WTC11 (cell line): ENCODE data around the gene CHID1. TPM values are rescaled to one million over a fixed set of nuclear protein-coding genes. Genes with fewer than 3 reads are reported as not detected.
A peak's percentile ranks its signal among the peaks of the same experiment; 100 is the strongest.

ENCODE experiments used
- ATAC-seq: fragments of 200-7000 bp; cut with Tn5 transposase; 2 replicates; pipeline ENCODE4 v1.10.0; 2021; ENCODE audit warnings: mild to moderate bottlenecking, moderate library complexity
- CTCF ChIA-PET: fragments of 300-600 bp; sonication (Branson Sonifier 250); formaldehyde crosslinking; loops from one replicate; lab custom pipeline; 2021; ENCODE audit warnings: antibody characterized with exemption; lab: Charles Lee
- POLR2A ChIA-PET: fragments of 350-600 bp; sonication (Branson Sonifier 250); formaldehyde crosslinking; loops from one replicate; lab custom pipeline; 2021; ENCODE audit warnings: antibody characterized with exemption; lab: Charles Lee
- DNase-seq: peaks from one replicate; pipeline ENCODE4 v3.0.0; 2021; ENCODE audit warnings: low spot score
- H3K27ac Mint-ChIP-seq: 2 replicates; pipeline ENCODE4 v1.8.0; 2021; ENCODE audit warnings: mixed read lengths
- H3K27me3 Mint-ChIP-seq: 2 replicates; pipeline ENCODE4 v1.8.0; 2021; ENCODE audit warnings: low read depth, mild to moderate bottlenecking, moderate library complexity, mixed read lengths
- H3K36me3 Mint-ChIP-seq: 2 replicates; pipeline ENCODE4 v1.8.0; 2021; ENCODE audit warnings: mixed read lengths
- H3K4me1 Mint-ChIP-seq: 2 replicates; pipeline ENCODE4 v1.8.0; 2022; ENCODE audit warnings: mixed read lengths
- H3K4me3 Mint-ChIP-seq: 2 replicates; pipeline ENCODE4 v1.8.0; 2021; ENCODE audit warnings: mild to moderate bottlenecking, moderate library complexity, mixed read lengths
- H3K9me3 Mint-ChIP-seq: 2 replicates; pipeline ENCODE4 v1.8.0; 2021; ENCODE audit warnings: mixed read lengths
- ATF6 ChIP-seq: sonication (generic); formaldehyde crosslinking; IDR thresholded peaks from 2 replicates; pipeline ENCODE4 v1.8.1; 2023; ENCODE audit warnings: mild to moderate bottlenecking, missing genetic modification reagents
- CBFB ChIP-seq: sonication (generic); formaldehyde crosslinking; IDR thresholded peaks from 2 replicates; pipeline ENCODE4 v1.8.1; 2022; ENCODE audit warnings: mild to moderate bottlenecking, low read depth, missing genetic modification reagents
- CREB1 ChIP-seq: sonication (generic); formaldehyde crosslinking; IDR thresholded peaks from 2 replicates; pipeline ENCODE4 v1.8.0; 2023; ENCODE audit warnings: mild to moderate bottlenecking, missing genetic modification reagents
- ELF4 ChIP-seq: sonication (generic); formaldehyde crosslinking; IDR thresholded peaks from 2 replicates; pipeline ENCODE4 v1.8.1; 2022; ENCODE audit warnings: low read depth, mild to moderate bottlenecking, moderate library complexity, missing genetic modification reagents
- ESRRA ChIP-seq: sonication (generic); formaldehyde crosslinking; IDR thresholded peaks from 2 replicates; pipeline ENCODE4 v1.8.1; 2022; ENCODE audit warnings: mild to moderate bottlenecking, missing genetic modification reagents, borderline replicate concordance
- GABPB1 ChIP-seq: sonication (generic); formaldehyde crosslinking; IDR thresholded peaks from 2 replicates; pipeline ENCODE4 v1.8.1; 2023; ENCODE audit warnings: mild to moderate bottlenecking, missing genetic modification reagents
- GRHL2 ChIP-seq: fragments of 250-450 bp; sonication (Bioruptor Pico); IDR thresholded peaks from 2 replicates; pipeline ENCODE4 v1.8.0; 2022; ENCODE audit warnings: mild to moderate bottlenecking, moderate library complexity; ENCODE audit not compliant: insufficient replicate concordance, severe bottlenecking
- NFYB ChIP-seq: sonication (generic); formaldehyde crosslinking; conservative IDR thresholded peaks from 2 replicates; pipeline ENCODE4 v1.8.0; 2022; ENCODE audit warnings: low read depth, missing genetic modification reagents
- NR1H2 ChIP-seq: sonication (generic); formaldehyde crosslinking; IDR thresholded peaks from 2 replicates; pipeline ENCODE4 v1.9.0; 2021; ENCODE audit warnings: mild to moderate bottlenecking, moderate library complexity, missing genetic modification reagents
- NR3C1 ChIP-seq: sonication (generic); formaldehyde crosslinking; conservative IDR thresholded peaks from 2 replicates; pipeline ENCODE4 v1.8.1; 2023; ENCODE audit warnings: low read depth, mild to moderate bottlenecking, missing genetic modification reagents
- OVOL2 ChIP-seq: fragments of 250-450 bp; sonication (Bioruptor Pico); IDR thresholded peaks from 2 replicates; pipeline ENCODE4 v1.9.0; 2021; ENCODE audit warnings: mild to moderate bottlenecking, borderline replicate concordance
- SMAD3 ChIP-seq: sonication (generic); formaldehyde crosslinking; IDR thresholded peaks from 2 replicates; pipeline ENCODE4 v1.8.0; 2022; ENCODE audit warnings: missing genetic modification reagents, mild to moderate bottlenecking, borderline replicate concordance
- SMAD4 ChIP-seq: sonication (generic); formaldehyde crosslinking; IDR thresholded peaks from 2 replicates; pipeline ENCODE4 v1.8.0; 2022; ENCODE audit warnings: mild to moderate bottlenecking, missing genetic modification reagents
- SP1 ChIP-seq: sonication (generic); formaldehyde crosslinking; conservative IDR thresholded peaks from 2 replicates; pipeline ENCODE4 v1.8.1; 2022; ENCODE audit warnings: missing genetic modification reagents
- ZNF423 ChIP-seq: fragments of 250-450 bp; sonication (Bioruptor Pico); IDR thresholded peaks from 2 replicates; pipeline ENCODE4 v2.1.2; 2022; ENCODE audit warnings: mild to moderate bottlenecking, moderate library complexity
- total RNA-seq: library from RNA; stranded (reverse); gene quantifications from 3 replicates; pipeline ENCODE4 v1.2.3, GENCODE V29; 2021
- TF ChIP-seq, protein P1 (sequence below): fragments of 200-600 bp; IDR thresholded peaks from 2 replicates; pipeline ENCODE4 v1.8.0; 2022; ENCODE audit warnings: antibody characterized with exemption
- TF ChIP-seq, protein P2 (sequence below): sonication (generic); formaldehyde crosslinking; IDR thresholded peaks from 2 replicates; pipeline ENCODE4 v1.8.1; 2023; ENCODE audit warnings: mild to moderate bottlenecking, missing genetic modification reagents
- TF ChIP-seq, protein P3 (sequence below): sonication (generic); formaldehyde crosslinking; IDR thresholded peaks from 2 replicates; pipeline ENCODE4 v1.8.1; 2023; ENCODE audit warnings: mild to moderate bottlenecking, missing genetic modification reagents, moderate library complexity
- TF ChIP-seq, protein P4 (sequence below): sonication (generic); formaldehyde crosslinking; IDR thresholded peaks from 2 replicates; pipeline ENCODE4 v1.8.0; 2023; ENCODE audit warnings: mild to moderate bottlenecking, missing genetic modification reagents
- TF ChIP-seq, protein P5 (sequence below): sonication (generic); formaldehyde crosslinking; IDR thresholded peaks from 2 replicates; pipeline ENCODE4 v1.8.1; 2023; ENCODE audit warnings: mild to moderate bottlenecking, missing genetic modification reagents, borderline replicate concordance

CHID1 gene
- total RNA-seq, 1 experiment from 2014 or later, result 92.8 TPM

- Mint-ChIP-seq H3K4me3 (peak overlapping the region; percentile 75), H3K9me3 (no peaks in the 10 kb centered on the region), H3K27me3 (no peaks in the 10 kb centered on the region), H3K4me1 (peaks cover 23% of the 10 kb centered on the region), H3K27ac (no peak overlapping the region), H3K36me3 (peaks cover 13% of the 10 kb centered on the region)
- DNase-seq, result no peak
- ChIA-PET POLR2A (interaction anchor here (0.7 to 2.9 kb wide), 12 partner anchors 9 to 101 kb away, joined by 3 to 35 read pairs (median 6); partner anchors contain the start of genes CD151, CRACR2B and PNPLA2), CTCF (interaction anchor here (0.6 to 5.9 kb wide), 7 partner anchors 9 to 116 kb away, joined by 3 to 82 read pairs (median 7); partner anchors contain the start of genes CD151 and CRACR2B)
- no peak for TF ChIP-seq SP1 (CRISPR knock-in tag)
- TF ChIP-seq, protein P1, sequence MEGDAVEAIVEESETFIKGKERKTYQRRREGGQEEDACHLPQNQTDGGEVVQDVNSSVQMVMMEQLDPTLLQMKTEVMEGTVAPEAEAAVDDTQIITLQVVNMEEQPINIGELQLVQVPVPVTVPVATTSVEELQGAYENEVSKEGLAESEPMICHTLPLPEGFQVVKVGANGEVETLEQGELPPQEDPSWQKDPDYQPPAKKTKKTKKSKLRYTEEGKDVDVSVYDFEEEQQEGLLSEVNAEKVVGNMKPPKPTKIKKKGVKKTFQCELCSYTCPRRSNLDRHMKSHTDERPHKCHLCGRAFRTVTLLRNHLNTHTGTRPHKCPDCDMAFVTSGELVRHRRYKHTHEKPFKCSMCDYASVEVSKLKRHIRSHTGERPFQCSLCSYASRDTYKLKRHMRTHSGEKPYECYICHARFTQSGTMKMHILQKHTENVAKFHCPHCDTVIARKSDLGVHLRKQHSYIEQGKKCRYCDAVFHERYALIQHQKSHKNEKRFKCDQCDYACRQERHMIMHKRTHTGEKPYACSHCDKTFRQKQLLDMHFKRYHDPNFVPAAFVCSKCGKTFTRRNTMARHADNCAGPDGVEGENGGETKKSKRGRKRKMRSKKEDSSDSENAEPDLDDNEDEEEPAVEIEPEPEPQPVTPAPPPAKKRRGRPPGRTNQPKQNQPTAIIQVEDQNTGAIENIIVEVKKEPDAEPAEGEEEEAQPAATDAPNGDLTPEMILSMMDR, result 0 out of 2 replicates have a peak, but pooled peaks have one; percentile 3
- ATAC-seq, result no peak
Observed at GRCh38 chr11:843086-843734, 67.4 kb downstream of the CHID1 start.

DNA sequence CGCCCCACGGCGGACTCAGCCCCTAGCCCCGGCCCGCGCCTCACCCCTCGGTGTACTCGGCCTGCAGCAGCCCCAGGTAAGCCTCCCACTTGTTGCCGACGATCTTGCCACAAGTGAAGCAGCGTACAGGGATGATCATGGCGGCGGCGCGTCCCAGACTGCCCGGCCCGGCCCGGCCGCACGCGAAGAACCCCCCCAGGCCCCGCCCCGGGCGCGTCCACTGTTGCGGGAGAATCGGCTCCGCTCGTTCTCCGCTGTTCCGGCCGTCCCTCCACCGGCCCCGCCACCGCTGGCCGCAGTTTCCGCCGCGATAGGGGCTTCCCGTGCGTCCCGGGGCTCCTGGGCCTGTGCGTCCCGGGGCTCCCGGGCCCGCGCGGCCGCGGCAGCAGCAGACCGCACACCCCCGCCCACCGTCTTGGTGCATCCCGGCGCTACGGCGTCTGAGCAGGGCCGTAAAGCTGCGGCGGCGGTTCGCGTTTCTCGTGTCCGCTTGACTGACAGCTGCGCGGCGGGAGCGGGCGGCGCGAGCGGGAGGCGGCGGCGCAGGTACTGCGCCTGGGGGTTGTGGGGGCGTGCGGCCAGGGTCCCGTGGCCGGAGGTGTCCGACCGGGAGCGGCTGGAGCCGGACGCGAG is 68.1 kb downstream of the CHID1 start, which contains the start of the genes POLR2L and TSPAN4:
TSS of gene POLR2L (minus strand) at position 160 of the 633 bp plus-strand sequence. CDS start at position 139, 21 bp downstream.
TSS of gene TSPAN4 (plus strand) at position 483 of the 633 bp plus-strand sequence. CDS start 7,453 bp downstream, outside the sequence.
- Mint-ChIP-seq H3K9me3 (no peaks in the 10 kb centered on the region), H3K36me3 (peaks cover 13% of the 10 kb centered on the region), H3K4me3 (peak within 1 kb of the TSS; percentile 79), H3K27ac (peak within 1 kb of the TSS; percentile 60; the same call in 1 of the 2 replicates), H3K4me1 (peaks cover 23% of the 10 kb centered on the region), H3K27me3 (no peaks in the 10 kb centered on the region)
- DNase-seq (peak; percentile 91), ATAC-seq (peak; percentile 4)
- ChIA-PET CTCF (interaction anchor here (0.7 to 5.9 kb wide), 3 partner anchors 9 to 13 kb away, joined by 3 to 82 read pairs (median 14); partner anchors contain the start of genes CD151 and CRACR2B), POLR2A (interaction anchor here (0.7 to 2.9 kb wide), 8 partner anchors 9 to 102 kb away, joined by 3 to 35 read pairs (median 6); partner anchors contain the start of genes CD151 and PNPLA2)
- TF ChIP-seq, protein P2, sequence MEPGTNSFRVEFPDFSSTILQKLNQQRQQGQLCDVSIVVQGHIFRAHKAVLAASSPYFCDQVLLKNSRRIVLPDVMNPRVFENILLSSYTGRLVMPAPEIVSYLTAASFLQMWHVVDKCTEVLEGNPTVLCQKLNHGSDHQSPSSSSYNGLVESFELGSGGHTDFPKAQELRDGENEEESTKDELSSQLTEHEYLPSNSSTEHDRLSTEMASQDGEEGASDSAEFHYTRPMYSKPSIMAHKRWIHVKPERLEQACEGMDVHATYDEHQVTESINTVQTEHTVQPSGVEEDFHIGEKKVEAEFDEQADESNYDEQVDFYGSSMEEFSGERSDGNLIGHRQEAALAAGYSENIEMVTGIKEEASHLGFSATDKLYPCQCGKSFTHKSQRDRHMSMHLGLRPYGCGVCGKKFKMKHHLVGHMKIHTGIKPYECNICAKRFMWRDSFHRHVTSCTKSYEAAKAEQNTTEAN (CRISPR knock-in tag), result no peak; the same call in 1 of the 2 replicates
- TF ChIP-seq ZNF423 (CRISPR knock-in tag), result no peak
- no peak for TF ChIP-seq NR3C1 (CRISPR knock-in tag)
- no peak for TF ChIP-seq CBFB (CRISPR knock-in tag)
- TF ChIP-seq, protein P3, sequence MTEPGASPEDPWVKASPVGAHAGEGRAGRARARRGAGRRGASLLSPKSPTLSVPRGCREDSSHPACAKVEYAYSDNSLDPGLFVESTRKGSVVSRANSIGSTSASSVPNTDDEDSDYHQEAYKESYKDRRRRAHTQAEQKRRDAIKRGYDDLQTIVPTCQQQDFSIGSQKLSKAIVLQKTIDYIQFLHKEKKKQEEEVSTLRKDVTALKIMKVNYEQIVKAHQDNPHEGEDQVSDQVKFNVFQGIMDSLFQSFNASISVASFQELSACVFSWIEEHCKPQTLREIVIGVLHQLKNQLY (CRISPR knock-in tag), result no peak
- peak; percentile 60; the same call in 1 of the 2 replicates for TF ChIP-seq ELF4 (CRISPR knock-in tag)
- TF ChIP-seq ESRRA (CRISPR knock-in tag), result 0 out of 2 replicates have a peak, but pooled peaks have one; percentile 14
- no peak for TF ChIP-seq GABPB1
- TF ChIP-seq SMAD4 (CRISPR knock-in tag), result no peak
- TF ChIP-seq SMAD3 (CRISPR knock-in tag), result 0 out of 2 replicates have a peak, but pooled peaks have one; percentile 47
- no peak for TF ChIP-seq OVOL2 (CRISPR knock-in tag)
- no peak for TF ChIP-seq NFYB (CRISPR knock-in tag)
- TF ChIP-seq, protein P4, sequence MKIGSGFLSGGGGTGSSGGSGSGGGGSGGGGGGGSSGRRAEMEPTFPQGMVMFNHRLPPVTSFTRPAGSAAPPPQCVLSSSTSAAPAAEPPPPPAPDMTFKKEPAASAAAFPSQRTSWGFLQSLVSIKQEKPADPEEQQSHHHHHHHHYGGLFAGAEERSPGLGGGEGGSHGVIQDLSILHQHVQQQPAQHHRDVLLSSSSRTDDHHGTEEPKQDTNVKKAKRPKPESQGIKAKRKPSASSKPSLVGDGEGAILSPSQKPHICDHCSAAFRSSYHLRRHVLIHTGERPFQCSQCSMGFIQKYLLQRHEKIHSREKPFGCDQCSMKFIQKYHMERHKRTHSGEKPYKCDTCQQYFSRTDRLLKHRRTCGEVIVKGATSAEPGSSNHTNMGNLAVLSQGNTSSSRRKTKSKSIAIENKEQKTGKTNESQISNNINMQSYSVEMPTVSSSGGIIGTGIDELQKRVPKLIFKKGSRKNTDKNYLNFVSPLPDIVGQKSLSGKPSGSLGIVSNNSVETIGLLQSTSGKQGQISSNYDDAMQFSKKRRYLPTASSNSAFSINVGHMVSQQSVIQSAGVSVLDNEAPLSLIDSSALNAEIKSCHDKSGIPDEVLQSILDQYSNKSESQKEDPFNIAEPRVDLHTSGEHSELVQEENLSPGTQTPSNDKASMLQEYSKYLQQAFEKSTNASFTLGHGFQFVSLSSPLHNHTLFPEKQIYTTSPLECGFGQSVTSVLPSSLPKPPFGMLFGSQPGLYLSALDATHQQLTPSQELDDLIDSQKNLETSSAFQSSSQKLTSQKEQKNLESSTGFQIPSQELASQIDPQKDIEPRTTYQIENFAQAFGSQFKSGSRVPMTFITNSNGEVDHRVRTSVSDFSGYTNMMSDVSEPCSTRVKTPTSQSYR (CRISPR knock-in tag), result no peak
- TF ChIP-seq, protein P5, sequence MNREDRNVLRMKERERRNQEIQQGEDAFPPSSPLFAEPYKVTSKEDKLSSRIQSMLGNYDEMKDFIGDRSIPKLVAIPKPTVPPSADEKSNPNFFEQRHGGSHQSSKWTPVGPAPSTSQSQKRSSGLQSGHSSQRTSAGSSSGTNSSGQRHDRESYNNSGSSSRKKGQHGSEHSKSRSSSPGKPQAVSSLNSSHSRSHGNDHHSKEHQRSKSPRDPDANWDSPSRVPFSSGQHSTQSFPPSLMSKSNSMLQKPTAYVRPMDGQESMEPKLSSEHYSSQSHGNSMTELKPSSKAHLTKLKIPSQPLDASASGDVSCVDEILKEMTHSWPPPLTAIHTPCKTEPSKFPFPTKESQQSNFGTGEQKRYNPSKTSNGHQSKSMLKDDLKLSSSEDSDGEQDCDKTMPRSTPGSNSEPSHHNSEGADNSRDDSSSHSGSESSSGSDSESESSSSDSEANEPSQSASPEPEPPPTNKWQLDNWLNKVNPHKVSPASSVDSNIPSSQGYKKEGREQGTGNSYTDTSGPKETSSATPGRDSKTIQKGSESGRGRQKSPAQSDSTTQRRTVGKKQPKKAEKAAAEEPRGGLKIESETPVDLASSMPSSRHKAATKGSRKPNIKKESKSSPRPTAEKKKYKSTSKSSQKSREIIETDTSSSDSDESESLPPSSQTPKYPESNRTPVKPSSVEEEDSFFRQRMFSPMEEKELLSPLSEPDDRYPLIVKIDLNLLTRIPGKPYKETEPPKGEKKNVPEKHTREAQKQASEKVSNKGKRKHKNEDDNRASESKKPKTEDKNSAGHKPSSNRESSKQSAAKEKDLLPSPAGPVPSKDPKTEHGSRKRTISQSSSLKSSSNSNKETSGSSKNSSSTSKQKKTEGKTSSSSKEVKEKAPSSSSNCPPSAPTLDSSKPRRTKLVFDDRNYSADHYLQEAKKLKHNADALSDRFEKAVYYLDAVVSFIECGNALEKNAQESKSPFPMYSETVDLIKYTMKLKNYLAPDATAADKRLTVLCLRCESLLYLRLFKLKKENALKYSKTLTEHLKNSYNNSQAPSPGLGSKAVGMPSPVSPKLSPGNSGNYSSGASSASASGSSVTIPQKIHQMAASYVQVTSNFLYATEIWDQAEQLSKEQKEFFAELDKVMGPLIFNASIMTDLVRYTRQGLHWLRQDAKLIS (CRISPR knock-in tag), result no peak
- TF ChIP-seq NR1H2, result no peak
- no peak for TF ChIP-seq GRHL2 (CRISPR knock-in tag)
- no peak for TF ChIP-seq CREB1 (CRISPR knock-in tag)
- TF ChIP-seq ATF6 (CRISPR knock-in tag), result no peak
